DND-41 (cell line): Measurements from ENCODE around the gene FRYL.

Source experiments
- ATAC-seq: fragments of 200-7000 bp; cut with Tn5 transposase; 3 replicates; pipeline ENCODE4 v1.9.1; 2021; ENCODE audit warnings: low read depth; ENCODE audit not compliant: insufficient read depth
- DNase-seq: peaks from one replicate; pipeline ENCODE4 v3.0.0-alpha.2; 2020
- H2AFZ ChIP-seq: 2 replicates; pipeline ENCODE4 v1.6.0; 2012; ENCODE audit warnings: low read depth, low read length
- H3K27ac ChIP-seq: 2 replicates; pipeline ENCODE4 v1.5.1; 2012; ENCODE audit warnings: low read length, inconsistent platforms
- H3K27me3 ChIP-seq: fragments of 200-600 bp; sonication (generic); 2 replicates; pipeline ENCODE4 v1.6.0; 2012; ENCODE audit warnings: low read length, mild to moderate bottlenecking, inconsistent platforms; ENCODE audit not compliant: insufficient read depth, poor library complexity
- H3K36me3 ChIP-seq: 2 replicates; pipeline ENCODE4 v1.5.1; 2012; ENCODE audit warnings: low read length, inconsistent platforms; ENCODE audit not compliant: insufficient read depth
- H3K4me1 ChIP-seq: 2 replicates; pipeline ENCODE4 v1.5.1; 2012; ENCODE audit warnings: mild to moderate bottlenecking, low read length; ENCODE audit not compliant: insufficient read depth
- H3K4me2 ChIP-seq: 2 replicates; pipeline ENCODE4 v1.6.0; 2012; ENCODE audit warnings: mild to moderate bottlenecking, moderate library complexity, low read length, inconsistent platforms; ENCODE audit not compliant: insufficient read depth
- H3K4me3 ChIP-seq, 2 experiments: fragments of 200-600 bp in 1 of 2; shearing (Covaris generic) in 1 of 2; 2 replicates each; pipeline ENCODE4 v1.5.1; 2012 to 2016; ENCODE audit warnings: inconsistent platforms in 2 of 2, low read length in 2 of 2, mild to moderate bottlenecking in 2 of 2, low read depth in 1 of 2, moderate library complexity in 1 of 2
- H3K79me2 ChIP-seq: 2 replicates; pipeline ENCODE4 v1.6.0; 2012; ENCODE audit warnings: low read length, inconsistent platforms; ENCODE audit not compliant: insufficient read depth
- H3K9ac ChIP-seq: 2 replicates; pipeline ENCODE4 v1.6.0; 2012; ENCODE audit warnings: low read depth, mild to moderate bottlenecking, inconsistent platforms, low read length, moderate library complexity
- H3K9me3 ChIP-seq: 2 replicates; pipeline ENCODE4 v1.5.1; 2012; ENCODE audit warnings: low read length, moderate library complexity, mild to moderate bottlenecking, inconsistent platforms; ENCODE audit not compliant: insufficient read depth, severe bottlenecking
- H4K20me1 ChIP-seq: 2 replicates; pipeline ENCODE4 v1.6.0; 2012; ENCODE audit warnings: low read length; ENCODE audit not compliant: insufficient read depth
- CTCF ChIP-seq: IDR thresholded peaks from 2 replicates; pipeline ENCODE4 v1.5.1; 2012; ENCODE audit warnings: borderline replicate concordance, low read length, moderate library complexity, mild to moderate bottlenecking; ENCODE audit not compliant: poor library complexity, severe bottlenecking; ENCODE audit errors: extremely low read depth
- EZH2 ChIP-seq: IDR thresholded peaks from 3 replicates; pipeline ENCODE4 v1.6.1; 2012; ENCODE audit warnings: borderline replicate concordance, low read depth, mild to moderate bottlenecking, moderate library complexity, low read length, inconsistent platforms; ENCODE audit not compliant: severe bottlenecking

Gene FRYL

GRCh38 chr4:48578132-48578968, 201.7 kb downstream of the FRYL start:
- peak; percentile 92 for ATAC-seq
- Histone ChIP-seq H3K27me3 (no peaks in the 10 kb centered on the region), H3K4me3 (no peak overlapping the region), H4K20me1 (no peaks in the 10 kb centered on the region), H3K27ac (no peak overlapping the region), H3K9ac (no peak overlapping the region), H3K4me2 (no peak overlapping the region), H3K4me1 (no peaks in the 10 kb centered on the region), H3K9me3 (no peaks in the 10 kb centered on the region), H3K36me3 (peaks cover 72% of the 10 kb centered on the region), H3K79me2 (no peaks in the 10 kb centered on the region), H2AFZ (no peak overlapping the region)
- TF ChIP-seq EZH2, result no peak
- peak; percentile 89 for TF ChIP-seq CTCF
- peak; percentile 55 for DNase-seq

- ATAC-seq (no peak), DNase-seq (no peak)
- peaks cover 73% of the 10 kb centered on the region for H3K36me3 ChIP-seq
- H3K4me3 ChIP-seq, result no peak overlapping the region
- H2AFZ ChIP-seq, result no peak overlapping the region
- no peaks in the 10 kb centered on the region for H4K20me1 ChIP-seq
- no peak overlapping the region for H3K4me2 ChIP-seq
- H3K27me3 ChIP-seq, result no peaks in the 10 kb centered on the region
- no peaks in the 10 kb centered on the region for H3K4me1 ChIP-seq
- no peaks in the 10 kb centered on the region for H3K9me3 ChIP-seq
- no peak overlapping the region for H3K27ac ChIP-seq
- H3K9ac ChIP-seq, result no peak overlapping the region
- no peaks in the 10 kb centered on the region for H3K79me2 ChIP-seq
- TF ChIP-seq CTCF (no peak), EZH2 (no peak)
Observed at GRCh38 chr4:48575964-48576363, 204.1 kb downstream of the FRYL start.

GRCh38 chr4:48571471-48571870, 208.6 kb downstream of the FRYL start:
- no peak overlapping the region for H3K9ac ChIP-seq
- no peaks in the 10 kb centered on the region for H3K4me1 ChIP-seq
- TF ChIP-seq EZH2, result no peak
- no peak for TF ChIP-seq CTCF
- no peak overlapping the region for H3K27ac ChIP-seq
- no peak overlapping the region for H3K4me2 ChIP-seq
- H3K79me2 ChIP-seq, result no peaks in the 10 kb centered on the region
- no peak for ATAC-seq
- peaks cover 83% of the 10 kb centered on the region for H3K36me3 ChIP-seq
- no peaks in the 10 kb centered on the region for H3K27me3 ChIP-seq
- no peaks in the 10 kb centered on the region for H3K9me3 ChIP-seq
- H2AFZ ChIP-seq, result no peak overlapping the region
- H3K4me3 ChIP-seq, result no peak overlapping the region
- H4K20me1 ChIP-seq, result no peaks in the 10 kb centered on the region
- DNase-seq, result no peak
